GM18508 (cell line): ENCODE results near the gene NT5C1A.
A peak's percentile ranks its signal among the peaks of the same experiment; 100 is the strongest.

ENCODE experiments used
- ATAC-seq: cut with Tn5 transposase; IDR thresholded peaks from one replicate; pipeline ENCODE4 v1.9.1; 2021; ENCODE audit warnings: moderate number of reproducible peaks; ENCODE audit not compliant: insufficient read depth, unreplicated experiment

NT5C1A gene

GRCh38 chr1:39668111-39668510 lies 3.8 kb downstream of the NT5C1A start:
- ATAC-seq = no peak

DNA sequence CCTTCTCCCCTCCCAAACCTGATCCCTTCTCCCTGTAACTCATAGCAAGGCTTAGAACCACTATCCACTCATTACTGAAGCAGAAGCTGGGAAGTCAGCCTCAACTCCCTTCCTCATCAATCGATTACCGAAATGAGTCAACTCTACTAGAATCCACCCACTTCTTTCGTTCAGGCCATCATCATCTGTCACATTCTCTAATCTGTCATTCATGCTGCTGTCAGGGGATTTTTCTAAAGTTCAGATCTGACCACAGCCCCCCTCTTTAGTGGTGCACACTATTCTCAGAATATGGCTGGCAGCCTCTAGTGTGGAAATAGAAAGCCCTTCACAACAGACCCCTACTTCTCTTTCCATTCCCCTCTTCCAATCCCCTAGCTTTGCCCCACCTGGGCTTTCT lies 5.1 kb downstream of the NT5C1A start:
- ATAC-seq = peak; percentile 72

DNA sequence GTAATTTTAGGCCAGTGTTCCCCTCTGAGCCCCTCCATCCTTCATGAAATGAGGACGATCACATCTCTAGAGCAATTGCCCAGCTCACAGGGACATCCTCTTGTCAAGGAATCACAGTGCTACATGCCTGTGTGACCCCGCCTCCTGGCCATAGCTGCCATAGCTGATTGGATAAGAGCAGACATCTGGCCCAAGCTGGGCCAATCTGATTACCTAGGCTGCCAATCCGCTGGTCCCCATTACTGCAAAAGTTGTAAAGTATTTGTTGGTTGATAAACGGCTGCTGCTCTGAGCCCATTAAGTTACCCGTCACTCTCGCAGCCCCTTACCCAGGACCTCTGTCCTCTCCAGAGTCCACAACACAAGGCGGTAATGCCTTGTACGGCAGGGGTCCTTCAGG lies 8.3 kb downstream of the NT5C1A start:
- no peak for ATAC-seq

GRCh38 chr1:39662861-39663260 lies 9.0 kb downstream of the NT5C1A start:
- no peak for ATAC-seq

- ATAC-seq = no peak
These were observed 12.4 kb downstream of the NT5C1A start for GRCh38 chr1:39659538-39659937.

DNA sequence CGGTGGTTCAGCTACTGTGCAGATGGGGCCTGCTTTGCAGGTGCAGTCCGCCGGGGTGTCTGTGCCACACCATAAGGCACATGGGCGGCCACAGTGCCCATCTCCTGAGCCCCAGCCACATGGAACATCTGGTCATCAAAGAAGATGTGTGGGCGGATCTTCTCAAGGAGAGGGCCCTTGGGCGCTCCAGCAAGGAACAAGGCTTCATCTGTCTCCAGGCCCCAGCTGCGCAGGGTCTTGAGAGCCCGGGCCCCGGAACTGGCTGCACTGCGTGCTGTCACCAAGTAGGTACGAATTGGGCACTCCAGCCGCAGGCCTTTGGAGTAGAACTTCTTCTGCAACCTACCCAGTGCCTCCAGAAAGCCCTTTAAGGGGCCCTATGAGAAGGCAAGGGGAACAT lies 12.8 kb downstream of the NT5C1A start:
- ATAC-seq = no peak

GRCh38 chr1:39657923-39658485 lies 13.9 kb downstream of the NT5C1A start:
- ATAC-seq = no peak

GRCh38 chr1:39657402-39657801 lies 14.5 kb downstream of the NT5C1A start:
- no peak for ATAC-seq

DNA sequence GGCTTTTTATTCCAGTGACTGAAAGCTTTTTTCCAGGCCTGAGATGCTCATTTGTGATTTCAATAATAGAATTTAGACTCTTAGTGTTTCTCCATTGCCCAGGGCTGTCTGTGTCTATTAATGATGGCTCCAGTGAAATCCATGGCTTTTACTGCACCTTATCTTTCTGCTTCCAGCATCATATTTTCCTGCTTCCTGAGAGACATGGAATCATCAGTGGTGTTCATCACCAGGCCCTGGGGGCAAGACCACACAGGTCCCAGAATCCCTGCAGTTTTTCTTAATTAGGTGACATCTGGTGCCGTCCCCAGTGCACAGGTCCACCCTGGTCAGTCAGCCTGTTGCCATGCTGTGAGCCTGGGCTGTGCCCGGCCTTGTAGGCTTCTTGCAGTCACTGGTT lies 15.5 kb downstream of the NT5C1A start:
- no peak for ATAC-seq

DNA sequence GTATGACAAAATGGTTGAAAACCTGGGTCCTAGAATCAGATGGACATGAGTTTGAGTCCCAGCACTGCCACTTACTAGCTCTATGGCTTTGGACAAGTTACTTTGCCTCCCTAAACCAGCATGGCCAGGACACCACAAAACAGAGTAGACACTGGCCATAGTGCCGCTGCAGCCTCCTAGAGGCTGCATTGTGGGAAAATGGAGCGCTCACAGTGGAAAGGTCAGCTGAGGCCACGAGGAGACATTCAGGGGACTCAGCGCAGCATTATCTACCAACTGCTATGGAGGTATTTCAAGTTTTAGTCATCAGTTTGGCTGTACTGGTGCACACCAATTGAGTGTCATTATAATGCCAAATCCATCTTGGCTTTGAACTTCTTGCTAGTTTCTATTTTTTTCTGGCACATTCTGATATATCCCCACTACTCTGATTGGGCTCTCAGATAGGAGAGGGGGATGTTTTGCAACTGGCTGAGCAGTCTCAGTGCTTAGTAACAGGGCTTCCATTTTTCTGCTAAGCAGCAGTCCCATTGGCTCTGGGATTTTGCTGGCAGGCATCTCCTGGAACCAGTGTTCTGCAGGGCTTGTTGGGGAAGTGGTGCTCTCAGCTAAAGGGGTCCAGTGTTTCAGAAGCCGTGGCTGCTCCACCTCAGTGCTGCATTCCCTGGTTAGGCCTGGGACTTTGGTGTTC lies 16.2 kb downstream of the NT5C1A start:
- ATAC-seq = no peak

DNA sequence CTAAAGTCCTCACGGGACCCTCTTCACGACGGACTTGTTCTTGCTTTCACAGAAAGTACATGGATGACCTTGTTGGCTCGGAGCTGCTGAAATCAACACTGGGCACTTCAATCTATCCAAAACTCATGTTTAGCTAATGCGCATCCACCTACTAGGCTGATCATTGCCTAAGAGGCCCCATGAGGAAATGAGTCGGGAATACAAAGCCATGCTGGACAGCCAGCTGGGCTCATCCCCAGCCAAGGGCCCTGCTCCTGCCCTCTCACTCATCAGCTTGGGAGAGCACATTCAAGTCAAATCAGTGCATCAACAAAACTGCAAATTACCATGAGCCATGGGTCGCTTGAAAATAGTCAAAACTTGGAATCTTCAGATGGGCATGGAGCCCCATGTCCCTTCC lies 17.6 kb downstream of the NT5C1A start:
- ATAC-seq = no peak

DNA sequence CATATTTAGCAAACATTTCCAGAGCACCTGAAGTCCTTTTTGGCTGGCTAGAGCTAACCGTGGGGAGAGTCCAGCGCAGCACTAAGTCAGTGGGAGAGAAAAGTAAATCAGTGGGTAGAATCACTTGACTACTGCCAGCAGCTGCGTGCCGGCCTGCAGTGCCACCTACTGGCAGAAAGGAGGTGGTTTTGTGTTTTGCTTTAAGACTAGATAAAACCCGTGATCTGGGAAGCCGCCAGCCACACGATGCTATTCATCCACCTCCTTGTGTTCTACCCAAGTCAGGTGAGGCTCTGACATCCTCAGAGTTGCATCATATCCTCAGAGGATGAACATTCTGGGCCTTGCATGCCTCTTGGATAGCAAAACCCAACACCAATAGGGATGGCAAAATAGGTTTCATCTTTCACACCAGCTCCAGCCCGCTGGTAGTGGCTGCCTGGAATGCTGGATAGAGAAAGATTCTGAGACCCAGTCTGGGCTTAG lies 18.3 kb downstream of the NT5C1A start:
- ATAC-seq = no peak

GRCh38 chr1:39652554-39652953 lies 19.4 kb downstream of the NT5C1A start:
- no peak for ATAC-seq

DNA sequence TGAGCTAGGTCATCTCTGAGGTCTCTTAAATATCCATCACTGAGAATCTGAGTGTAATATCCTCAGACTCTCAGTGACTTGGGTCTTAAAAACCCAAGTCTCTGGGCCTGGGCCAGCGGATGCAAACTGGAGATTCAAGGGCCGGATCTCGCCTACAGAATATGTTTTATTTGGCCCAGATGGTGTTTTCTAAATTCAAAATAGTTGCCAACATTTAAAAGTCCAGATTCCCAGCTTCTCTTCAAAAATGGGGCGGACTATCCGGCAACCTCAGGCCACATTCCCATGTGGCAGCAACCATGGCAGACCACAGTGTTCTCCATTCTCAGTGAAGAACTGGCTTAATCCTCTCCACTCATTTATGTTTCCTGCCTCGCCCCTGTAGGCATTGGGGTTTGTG lies 19.8 kb downstream of the NT5C1A start:
- ATAC-seq = no peak

DNA sequence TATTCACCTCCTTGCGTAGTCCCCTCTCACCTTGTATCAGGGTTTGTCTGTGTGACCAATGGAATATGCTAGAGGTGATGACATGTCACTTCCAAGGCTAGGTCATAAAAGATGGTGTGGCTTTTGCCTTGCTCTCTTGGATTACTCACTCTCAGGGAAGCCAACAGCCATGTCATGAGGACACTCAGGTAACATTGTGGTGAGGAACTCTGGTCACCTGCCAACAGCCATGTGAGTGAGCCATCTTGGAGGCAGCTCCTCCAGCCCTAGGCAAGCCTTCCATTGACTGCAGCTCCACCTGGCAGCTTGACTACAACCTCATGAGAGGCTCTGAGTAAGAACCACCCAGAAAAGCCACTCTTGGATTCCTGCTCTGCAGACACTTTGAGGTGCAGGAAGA lies 21.5 kb downstream of the NT5C1A start:
- ATAC-seq = no peak

DNA sequence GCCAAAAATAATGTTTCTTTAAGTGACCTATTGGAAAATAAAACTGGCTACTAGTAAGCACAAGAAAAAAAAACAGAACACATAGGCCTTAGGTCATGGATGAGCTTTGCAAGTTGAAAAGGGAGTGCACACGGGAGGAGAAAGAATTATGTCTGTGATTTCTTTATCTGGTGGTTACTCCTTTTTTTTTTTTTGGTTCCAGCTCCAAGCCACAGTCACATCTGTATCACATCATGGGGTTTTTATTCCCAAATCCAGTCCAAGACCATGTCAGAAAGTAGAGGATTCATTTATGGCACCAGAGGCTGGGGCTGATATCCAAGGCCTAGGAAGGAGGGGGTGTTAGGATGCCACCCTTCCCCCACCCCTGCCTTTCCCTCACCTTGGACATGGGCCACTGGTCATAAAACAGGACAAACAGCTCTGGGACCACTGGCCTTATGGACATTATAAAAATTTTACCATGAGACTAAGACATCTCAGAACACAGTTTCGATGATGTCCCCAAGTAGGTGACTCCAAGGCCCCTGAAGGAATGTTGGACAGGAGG lies 22.2 kb downstream of the NT5C1A start:
- no peak for ATAC-seq

DNA sequence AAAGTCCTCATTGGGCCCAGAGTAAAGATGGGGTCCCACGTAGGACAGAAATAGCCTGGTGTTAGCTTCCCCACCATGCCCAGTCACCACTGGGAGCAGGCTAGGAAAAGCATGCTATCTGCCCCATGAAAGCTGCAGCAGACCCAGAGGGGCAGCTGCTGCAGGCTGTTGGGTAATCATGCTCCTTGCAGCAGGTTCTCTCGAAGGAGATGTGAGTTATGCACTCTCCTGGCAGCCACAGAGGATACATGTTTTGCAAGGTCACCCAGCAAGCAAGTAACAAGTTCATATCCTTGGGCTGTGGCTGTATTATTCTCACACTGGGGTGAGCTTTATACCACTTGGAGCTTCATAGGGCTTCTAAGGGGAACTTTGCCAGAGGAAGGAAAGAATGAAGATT lies 23.4 kb downstream of the NT5C1A start:
- ATAC-seq = no peak

DNA sequence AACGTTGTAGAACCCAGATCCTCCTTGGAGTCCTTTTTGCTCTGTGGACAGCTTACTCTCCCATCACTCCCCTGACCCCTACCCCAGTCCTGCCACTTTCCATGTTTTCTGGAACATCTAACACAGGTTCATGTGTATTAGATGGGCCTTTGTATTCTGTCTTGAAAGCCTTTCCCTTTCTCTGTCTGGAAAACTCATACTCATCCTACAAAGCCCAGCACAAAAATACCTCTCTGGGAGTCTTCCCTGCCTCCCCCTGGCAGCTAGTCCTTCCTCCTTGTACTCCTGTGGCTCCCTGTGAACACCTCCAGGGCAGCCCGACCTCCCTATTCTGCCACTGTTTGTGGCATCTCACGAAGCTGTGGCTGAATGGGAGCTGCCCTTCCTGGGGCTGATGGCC lies 24.7 kb downstream of the NT5C1A start:
- no peak for ATAC-seq

DNA sequence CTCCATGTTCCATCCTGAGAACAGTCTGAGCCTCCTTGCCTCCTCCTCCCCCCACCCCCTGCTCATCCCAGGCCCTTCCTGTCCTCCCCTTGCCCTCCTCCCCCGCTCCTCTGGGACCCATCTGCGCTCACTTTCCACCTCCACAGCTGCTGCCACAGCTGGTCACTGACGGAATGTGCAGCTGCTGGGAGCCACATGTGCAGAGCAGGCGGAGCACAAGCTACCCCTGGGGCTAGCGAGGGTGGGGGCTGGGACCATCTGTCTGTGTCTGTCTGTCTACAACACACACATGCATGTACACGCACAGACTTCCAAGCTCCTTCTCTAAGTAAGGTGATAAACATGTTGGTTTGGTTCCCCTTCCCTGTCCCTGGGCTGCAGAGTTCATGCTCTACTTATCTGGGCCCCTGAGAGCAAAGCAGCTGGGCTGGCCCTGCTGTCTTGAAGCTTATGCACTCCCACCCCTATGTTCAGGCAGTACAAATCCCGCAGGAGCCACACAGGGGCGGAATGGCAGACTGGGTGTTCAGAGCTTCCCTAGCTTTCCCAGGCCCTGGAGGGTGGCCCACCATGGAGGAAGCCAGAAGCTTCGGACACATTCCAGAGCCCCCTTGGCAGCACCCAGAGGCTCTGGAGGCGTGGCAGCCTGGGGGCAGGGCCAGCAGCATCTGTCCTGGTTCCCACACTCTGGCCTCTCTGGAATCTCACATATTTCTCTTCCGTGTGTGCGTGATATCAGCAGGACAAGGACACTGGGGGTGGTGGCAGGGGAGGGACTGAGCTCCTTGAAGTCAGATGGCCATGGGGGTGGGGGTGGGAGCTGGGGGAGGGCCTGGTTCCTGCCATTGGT lies 25.4 kb downstream of the NT5C1A start:
- ATAC-seq = no peak

DNA sequence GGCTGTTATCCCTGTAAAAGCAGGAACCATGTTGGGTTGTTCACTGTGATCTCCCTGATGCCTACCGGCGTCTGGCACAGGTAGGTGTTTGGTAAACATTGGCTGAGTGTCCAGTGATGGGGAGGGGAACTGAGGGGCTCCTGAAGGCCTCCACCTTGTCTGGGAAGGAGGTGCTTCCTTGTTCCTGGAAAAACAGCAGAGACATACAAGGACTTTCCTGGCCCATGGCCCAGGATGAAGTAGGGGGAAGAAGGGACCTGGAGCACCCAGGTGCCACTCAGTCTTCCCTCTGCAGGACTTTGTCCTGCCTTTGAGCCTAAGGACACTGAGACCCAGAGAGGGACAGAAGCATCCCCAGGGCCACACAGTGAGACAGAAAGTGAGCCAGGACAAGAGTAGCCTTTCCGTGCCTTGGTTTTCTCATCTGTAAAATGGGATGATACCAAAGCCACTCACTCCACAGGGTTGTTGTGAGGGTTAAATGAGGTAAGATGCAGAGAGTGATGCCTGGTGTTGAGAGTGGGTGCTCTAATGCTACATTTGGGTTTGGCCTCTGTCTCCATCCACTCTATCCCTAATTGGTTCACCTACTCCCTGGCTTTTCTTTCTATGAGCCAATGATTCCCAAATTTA lies 26.4 kb downstream of the NT5C1A start:
- ATAC-seq = no peak

DNA sequence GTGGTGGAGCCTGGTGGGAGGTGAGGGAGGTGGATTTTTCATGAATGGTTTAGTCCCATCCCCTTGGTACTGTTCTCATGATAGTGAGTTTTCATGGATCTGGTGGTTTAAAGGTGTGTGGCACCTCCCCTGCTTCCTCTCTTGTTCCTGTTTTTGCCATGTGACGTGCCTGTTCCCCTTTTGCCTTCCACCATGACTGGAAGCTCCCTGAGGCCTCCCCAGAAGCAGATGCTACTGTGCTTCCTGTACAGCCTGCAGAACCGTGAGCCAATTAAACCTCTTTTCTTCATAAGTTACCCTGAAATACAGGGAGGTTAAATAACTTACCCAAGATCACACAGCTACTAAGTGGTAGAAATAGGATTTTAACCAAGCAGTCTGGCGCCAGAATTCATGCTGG lies 28.2 kb downstream of the NT5C1A start:
- ATAC-seq = no peak
